GM04504 (cell line): ENCODE results near the gene LEF1.

Experiments used
- DNase-seq: peaks from one replicate; pipeline ENCODE4 v3.0.0-alpha.2; 2012; ENCODE audit warnings: low read depth

Gene LEF1

DNA sequence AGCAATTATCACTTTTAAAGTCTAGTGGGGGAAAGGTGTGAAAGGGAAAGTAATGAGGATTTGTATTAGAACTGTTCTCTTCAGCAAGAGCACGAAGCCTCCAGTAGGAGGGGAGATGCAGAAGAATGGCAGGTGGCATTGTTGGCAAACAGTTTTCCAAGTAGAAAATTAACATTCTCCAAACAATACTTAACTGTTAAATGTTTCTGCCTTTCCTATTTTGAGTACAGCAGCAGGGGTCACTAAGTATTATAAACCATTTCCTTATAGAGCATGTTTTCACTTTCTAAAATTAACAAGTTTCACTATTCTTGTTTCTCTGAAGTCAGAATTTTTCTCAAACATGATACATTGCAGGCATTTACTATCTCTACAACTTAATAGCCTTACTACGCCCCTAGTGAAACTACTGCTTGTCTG, 58.7 kb downstream of the LEF1 start:
- DNase-seq: no peak

DNA sequence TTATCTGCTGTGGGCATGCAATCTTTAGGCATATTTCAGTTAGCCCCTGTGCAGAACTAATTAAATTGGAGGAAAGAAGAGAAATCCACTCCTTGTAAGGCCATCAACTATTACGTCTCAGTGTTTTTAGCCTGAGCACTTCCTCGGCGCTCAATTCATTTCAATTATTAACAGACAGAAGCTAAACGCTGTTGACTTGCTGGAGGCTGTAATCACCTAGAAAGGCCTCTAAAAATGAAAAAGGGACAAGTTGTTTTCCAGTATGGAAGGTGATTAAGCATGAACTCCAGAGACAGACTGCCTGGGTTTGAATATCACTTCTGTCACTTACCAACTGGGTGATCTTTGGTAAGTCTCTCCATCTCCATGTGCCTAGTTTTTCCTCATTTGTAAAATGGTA, 59.6 kb downstream of the LEF1 start:
- no peak for DNase-seq

GRCh38 chr4:108107729-108108382, 60.9 kb downstream of the LEF1 start:
- no peak for DNase-seq

DNA sequence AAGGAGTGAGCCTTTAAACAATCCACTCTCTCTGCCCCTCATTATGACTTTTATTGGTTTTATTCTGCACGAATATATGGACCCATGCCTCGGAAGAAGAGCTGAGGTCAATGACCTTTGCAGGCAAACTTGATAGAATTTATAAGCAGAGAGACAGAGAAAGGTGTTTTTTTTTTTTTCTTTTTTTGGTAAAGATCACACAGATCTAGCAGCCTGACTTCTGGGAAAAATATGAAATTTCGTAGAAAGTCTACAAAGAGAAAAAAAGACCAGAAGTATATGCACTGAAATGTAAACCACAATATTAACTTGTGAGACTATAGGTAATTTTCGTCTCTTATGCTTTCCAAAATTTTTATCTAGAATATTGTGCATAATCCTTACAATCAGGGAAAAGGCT, 61.6 kb downstream of the LEF1 start:
- DNase-seq: no peak

- DNase-seq: no peak
These were observed 62.5 kb downstream of the LEF1 start for GRCh38 chr4:108106186-108106585.

DNA sequence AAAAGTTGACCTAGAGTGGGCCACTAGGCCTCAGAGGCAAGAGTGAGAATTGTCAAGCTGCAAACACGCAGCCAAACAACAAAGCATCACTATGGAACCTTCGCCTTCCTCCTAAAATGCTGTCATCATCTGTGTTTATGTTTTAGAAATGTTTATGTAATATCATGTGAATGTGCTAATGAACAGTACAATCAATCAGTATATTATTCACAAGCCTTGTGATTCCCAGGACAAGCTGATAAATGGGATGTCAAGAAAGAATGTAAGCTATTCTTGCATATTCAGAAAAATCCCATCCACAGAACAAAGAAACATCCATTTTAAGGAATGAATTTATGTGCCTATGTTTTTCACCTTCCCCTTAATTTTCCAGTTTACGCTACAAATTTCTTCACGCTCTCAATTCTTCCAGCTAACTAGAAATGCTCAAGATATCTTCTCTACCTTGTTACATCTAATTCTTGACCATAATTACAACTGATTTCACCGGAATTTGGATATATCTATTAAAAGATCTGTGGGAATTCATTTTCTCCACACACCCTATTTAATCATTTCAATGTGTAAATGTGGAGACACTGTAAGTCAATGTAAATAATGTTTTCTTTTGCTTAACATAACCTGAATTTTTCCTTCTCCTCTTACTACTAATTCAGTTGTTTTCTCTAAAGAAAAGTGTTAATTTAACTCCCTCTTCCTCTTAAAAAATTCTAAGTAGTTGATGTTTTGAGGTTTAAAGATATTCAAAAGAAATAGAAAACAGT, 65.5 kb downstream of the LEF1 start:
- no peak for DNase-seq

DNA sequence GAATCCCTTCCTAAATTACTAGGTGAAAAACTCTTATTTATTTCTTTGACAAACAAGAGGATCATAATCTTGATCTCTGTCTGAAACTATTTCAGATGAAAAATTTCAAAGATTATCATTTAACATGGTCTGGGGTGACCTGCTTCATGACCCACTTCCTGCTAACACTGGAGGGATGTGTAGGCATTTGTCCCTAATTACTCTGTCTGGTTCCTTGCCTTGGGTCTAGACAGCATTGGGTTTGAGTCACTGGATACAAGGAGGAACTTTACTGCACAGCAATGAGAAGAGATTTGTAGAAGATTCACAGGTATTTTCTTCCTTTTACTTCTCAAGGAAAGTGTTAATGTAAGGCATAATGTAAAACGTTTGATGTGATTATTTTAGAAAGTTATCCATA, 67.9 kb downstream of the LEF1 start:
- no peak for DNase-seq

- DNase-seq: no peak
These were observed 68.9 kb downstream of the LEF1 start for GRCh38 chr4:108099838-108100237.

GRCh38 chr4:108097990-108098553, 70.7 kb downstream of the LEF1 start:
- no peak for DNase-seq

DNA sequence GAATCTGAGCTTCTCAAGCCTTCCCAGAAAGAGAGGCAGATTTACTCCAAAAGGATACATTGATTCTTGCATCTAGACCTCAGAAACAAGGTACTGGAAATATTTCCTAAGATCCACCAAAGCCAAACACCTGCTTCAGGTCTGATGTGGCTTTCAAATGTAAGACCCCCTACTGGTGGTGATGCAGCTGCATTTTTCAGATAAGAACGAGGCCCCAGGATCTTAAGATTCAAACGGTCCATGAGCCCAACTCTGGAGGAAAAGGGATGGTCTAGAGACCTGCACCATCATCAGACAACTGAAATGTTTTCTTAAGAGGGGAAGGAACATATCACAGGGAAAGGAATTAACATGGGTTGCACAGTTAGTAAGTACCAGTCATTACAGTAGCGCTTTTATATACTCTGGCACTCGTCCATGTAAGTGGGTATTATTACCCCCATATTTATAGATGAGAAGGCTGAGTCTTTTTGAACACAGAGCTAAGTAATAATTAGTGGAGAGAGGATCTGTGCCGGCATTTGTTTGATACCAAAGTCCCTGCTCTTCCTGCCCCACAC, 73.7 kb downstream of the LEF1 start:
- no peak for DNase-seq

DNA sequence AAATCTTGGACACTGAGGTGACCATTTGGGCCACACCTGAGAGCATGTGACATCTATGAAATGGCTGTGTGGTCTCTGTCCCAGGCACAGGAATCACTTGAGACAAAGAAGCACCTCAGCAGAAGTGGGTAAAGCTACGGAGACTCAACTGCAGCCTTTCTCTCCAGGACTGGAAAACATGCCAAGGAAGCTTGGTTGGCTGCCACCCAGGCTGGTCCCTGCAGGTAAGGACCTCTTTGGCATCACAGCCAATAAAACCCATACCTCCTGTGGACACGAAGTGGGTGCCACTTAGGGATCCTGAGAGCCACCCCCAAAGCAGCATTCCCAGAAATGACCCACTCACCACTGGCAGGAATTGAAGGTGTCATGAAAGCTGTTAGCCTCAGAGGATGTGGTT, 74.6 kb downstream of the LEF1 start:
- no peak for DNase-seq

DNA sequence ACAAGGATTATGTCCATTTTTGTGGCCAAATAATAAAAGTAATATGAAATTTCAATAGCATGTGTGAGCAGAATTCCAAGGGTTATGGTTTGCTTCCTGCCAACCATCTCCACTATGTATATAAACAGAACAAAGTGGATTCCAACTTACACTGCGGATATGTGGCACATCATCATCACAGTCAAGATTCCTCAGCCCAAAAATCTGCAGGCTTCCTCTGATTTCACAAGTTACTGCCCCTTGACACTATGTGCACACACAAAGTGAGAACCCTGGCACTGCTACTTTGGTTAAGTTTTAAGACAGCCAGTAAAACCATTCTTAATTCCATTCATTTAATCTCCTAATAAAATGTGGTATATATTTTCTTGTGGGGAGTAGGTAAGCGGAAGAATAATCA, 76.4 kb downstream of the LEF1 start:
- DNase-seq: no peak

DNA sequence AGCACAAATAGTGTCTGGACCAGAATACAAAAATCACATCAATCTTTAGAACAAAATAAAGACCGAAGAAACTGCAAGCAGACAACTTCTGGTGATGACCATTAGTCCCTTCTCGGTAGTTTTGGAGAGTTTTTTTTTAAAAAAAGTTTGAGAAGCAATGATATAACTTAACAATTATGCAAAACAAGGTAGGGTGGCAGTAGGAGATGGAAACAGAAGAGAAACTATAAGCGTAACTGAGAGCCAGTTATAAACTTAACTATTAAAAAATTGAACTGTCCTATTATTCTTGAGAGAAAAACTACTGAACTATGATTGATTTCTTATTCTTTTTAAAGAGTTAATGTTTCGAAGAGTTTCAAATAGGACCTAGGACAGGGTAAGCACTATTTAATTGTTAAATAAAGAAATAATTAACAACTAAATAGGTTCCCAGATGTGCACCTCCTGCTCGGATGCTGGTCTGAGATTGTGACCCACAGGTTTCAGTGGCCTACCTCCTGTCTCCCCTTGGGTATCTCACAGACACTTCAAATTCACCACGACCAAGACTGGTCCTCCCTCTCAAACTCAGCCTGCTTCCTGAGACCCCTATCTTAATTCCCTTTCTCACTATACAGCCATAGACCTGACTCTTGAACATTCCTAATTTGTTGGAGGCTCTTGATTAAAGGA, 81.3 kb downstream of the LEF1 start:
- DNase-seq: no peak

- DNase-seq: no peak
These were observed 87.5 kb downstream of the LEF1 start for GRCh38 chr4:108081256-108081655.

DNA sequence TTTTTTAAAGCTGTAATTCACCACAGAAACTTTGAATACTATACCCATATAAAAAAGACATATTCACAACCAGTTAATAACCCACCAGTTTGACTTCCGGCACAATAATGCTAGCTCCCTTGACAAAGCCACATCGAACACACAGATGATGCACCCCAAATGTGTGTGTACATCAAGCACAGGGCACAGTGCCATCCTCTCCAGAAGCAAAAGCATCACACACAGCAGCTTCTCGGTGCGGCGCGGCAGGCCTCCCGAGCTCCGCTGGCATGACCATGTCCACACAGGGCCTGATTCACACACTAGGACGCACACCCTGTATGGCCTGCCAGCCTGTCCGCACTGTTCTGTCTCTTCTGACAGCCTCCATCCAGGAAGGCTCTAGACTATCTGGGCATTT, 88.0 kb downstream of the LEF1 start:
- no peak for DNase-seq

DNA sequence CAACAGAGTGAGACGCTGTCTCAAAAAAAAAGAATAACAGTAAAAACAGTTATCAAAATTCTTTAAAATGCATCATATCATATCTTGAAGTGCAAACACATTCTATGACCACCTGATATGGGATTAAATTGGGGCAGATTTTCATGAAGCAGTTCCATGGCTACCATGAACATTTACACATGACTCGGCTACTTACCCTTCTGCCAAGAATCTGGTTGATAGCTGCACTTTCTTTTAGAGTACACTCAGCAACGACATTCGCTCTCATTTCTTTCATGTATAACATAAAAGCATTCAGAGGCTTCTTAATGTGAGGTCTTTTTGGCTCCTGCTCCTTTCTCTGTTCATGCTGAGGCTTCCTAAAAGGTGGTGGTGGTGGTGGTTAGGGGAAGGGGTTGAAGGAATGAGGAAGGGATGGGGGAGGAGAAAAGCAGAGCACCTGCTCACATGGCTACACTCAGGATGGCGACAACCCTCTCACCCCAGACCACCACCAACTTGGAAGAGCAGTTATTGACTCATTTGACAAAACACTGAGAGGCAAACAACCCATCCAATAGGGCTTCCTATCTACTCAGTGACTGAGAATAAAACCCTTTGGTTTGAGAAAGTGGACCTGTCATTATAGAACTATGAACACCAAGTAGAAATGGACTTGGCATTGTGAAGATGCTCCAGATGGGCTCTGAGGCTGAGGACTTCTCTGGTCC, 90.6 kb downstream of the LEF1 start:
- DNase-seq: no peak

DNA sequence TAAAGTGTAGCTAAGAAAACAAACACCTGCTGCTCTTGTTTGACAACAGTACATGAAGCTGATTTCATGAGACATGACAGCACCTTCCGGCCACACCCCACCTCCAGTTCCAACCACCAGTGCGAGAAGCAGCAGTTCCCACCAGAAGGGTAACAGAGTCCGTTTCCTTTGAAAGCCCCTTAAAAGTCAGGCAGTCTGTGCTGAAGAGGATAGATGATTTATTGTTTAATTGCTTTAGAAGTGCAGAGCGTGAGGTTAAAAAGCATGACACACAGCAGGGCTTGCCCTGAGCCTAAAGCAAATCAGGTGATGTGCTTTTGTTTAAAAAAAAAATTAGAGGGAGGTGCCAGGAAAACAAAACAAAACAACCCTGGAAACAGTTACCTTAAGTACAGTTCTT, 96.4 kb downstream of the LEF1 start:
- no peak for DNase-seq

GRCh38 chr4:108070775-108071174, 98.0 kb downstream of the LEF1 start:
- DNase-seq: no peak

DNA sequence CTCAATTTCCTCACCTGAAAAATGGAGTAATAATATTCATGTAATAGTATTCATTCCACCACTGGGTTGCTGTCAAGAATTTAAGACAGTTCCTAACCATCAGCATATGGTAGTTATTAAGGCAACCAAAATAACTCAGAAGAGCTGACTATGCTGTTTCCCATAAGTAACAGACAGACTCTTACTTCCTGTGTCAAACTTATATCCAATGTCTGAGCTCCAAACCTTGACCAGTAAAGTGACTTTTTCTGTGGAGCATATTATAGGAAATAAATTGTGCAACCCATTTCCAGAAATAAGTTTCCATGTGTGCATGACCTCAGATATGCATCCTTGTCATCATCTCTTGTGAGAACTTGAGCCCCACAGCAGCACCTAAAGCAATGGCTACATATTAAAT, 100.3 kb downstream of the LEF1 start:
- DNase-seq: peak; percentile 48

- DNase-seq: no peak
These were observed 107.9 kb downstream of the LEF1 start for GRCh38 chr4:108060686-108061321.

DNA sequence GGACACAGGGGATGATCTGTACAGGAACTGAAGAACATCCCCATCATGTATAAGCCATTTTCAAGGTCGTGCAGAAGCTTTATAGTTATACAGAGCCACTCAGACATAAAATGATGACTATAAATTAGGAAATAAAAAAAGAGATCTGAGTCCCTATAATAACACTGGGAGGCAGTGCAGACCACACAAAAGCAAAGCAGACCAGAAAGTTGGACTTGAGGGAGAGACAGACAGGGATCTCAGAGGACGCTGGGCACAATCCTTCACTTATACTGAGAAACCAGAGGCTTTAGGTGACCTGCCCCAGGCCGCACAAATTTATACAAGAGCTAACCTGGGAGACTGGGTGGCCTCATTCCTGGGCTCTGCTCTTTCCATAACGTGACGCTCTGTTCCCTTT, 108.6 kb downstream of the LEF1 start:
- peak; percentile 21 for DNase-seq
